LNCaP clone FGC (cell line): Measurements from ENCODE around the gene TNFSF15.

Experiments used
- DNase-seq: peaks from one replicate; pipeline ENCODE4 v3.0.0-alpha.2; 2011; ENCODE audit warnings: low read depth
- H3K4me3 ChIP-seq: 2 replicates; pipeline ENCODE4 v1.5.1; 2011; ENCODE audit warnings: mild to moderate bottlenecking, low read depth, low read length, control low read depth
- CTCF ChIP-seq: IDR thresholded peaks from 2 replicates; pipeline ENCODE4 v1.5.1; 2012; ENCODE audit warnings: mild to moderate bottlenecking; ENCODE audit not compliant: control insufficient read depth, insufficient read depth; ENCODE audit errors: extremely low read depth

The TNFSF15 gene

GRCh38 chr9:114834386-114834785 is 28.5 kb upstream of the TNFSF15 start:
- H3K4me3 ChIP-seq: no peak overlapping the region
- TF ChIP-seq CTCF: no peak
- no peak for DNase-seq

GRCh38 chr9:114830546-114830945 is 24.7 kb upstream of the TNFSF15 start:
- no peak for TF ChIP-seq CTCF
- no peak for DNase-seq
- H3K4me3 ChIP-seq: no peak overlapping the region

GRCh38 chr9:114829574-114830440 is 24.0 kb upstream of the TNFSF15 start:
- no peak for DNase-seq
- no peak overlapping the region for H3K4me3 ChIP-seq
- TF ChIP-seq CTCF: no peak

GRCh38 chr9:114828303-114828650 is 22.4 kb upstream of the TNFSF15 start:
- no peak for DNase-seq
- no peak for TF ChIP-seq CTCF
- H3K4me3 ChIP-seq: no peak overlapping the region

- DNase-seq: no peak
- H3K4me3 ChIP-seq: no peak overlapping the region
- no peak for TF ChIP-seq CTCF
Observed at GRCh38 chr9:114827641-114828302, 21.9 kb upstream of the TNFSF15 start.

- TF ChIP-seq CTCF: no peak
- H3K4me3 ChIP-seq: no peak overlapping the region
- no peak for DNase-seq
Observed at GRCh38 chr9:114826431-114826830, 20.6 kb upstream of the TNFSF15 start.
